Ascending aorta (tissue), 2 donors: ENCODE data around the gene NCBP1. TPM values are rescaled to one million over a fixed set of nuclear protein-coding genes. Genes with fewer than 3 reads are reported as not detected.

Source experiments
- DNase-seq, 2 donors: peaks; one replicate each; pipeline ENCODE4 v3.0.0-alpha.2; 2019; ENCODE audit warnings: low spot score in 2 of 2
- H3K27ac ChIP-seq, 2 donors: fragments of 200-600 bp; sonication (generic); one replicate each; pipeline ENCODE4 v1.5.1; 2016 to 2017; ENCODE audit warnings: mild to moderate bottlenecking in 1 of 2
- H3K27me3 ChIP-seq: fragments of 200-600 bp; sonication (generic); one replicate; pipeline ENCODE4 v1.5.1; 2017
- H3K36me3 ChIP-seq, 2 donors: fragments of 200-600 bp; sonication (generic); one replicate each; pipeline ENCODE4 v1.5.1; 2016
- H3K4me1 ChIP-seq, 2 donors: fragments of 200-600 bp; sonication (generic); one replicate each; pipeline ENCODE4 v1.5.1; 2016 to 2017; ENCODE audit warnings: mild to moderate bottlenecking in 1 of 2
- H3K4me3 ChIP-seq, 2 donors: fragments of 200-600 bp; sonication (generic); one replicate each; pipeline ENCODE4 v1.5.1; 2016 to 2017; ENCODE audit warnings: mild to moderate bottlenecking in 1 of 2
- H3K9me3 ChIP-seq, 2 donors: fragments of 200-600 bp; sonication (generic); one replicate each; pipeline ENCODE4 v1.5.1; 2016
- intact Hi-C: fragments of 100-400 bp; cut with DNase I; formaldehyde crosslinking; loops from one replicate; pipeline ENCODE4 v1.15.1; 2023
- total RNA-seq: library from RNA; depleted of rRNA; stranded (reverse); fragments of >200 nt; gene quantifications from one replicate; pipeline ENCODE4 v1.1.0, GENCODE V29; 2016
- TF ChIP-seq, protein P1 (sequence below), 3 experiments: fragments of 200-600 bp in 2 of 3; fragments of 450-650 bp in 1 of 3; sonication (generic) in 2 of 3; IDR thresholded peaks; one replicate each; pipeline ENCODE4 v1.5.1; 2016 to 2019; ENCODE audit warnings: antibody characterized with exemption in 3 of 3, mild to moderate bottlenecking in 1 of 3, moderate library complexity in 1 of 3

Gene NCBP1
- total RNA-seq, 1 donor from 2014 or later: 5.1 TPM

DNA sequence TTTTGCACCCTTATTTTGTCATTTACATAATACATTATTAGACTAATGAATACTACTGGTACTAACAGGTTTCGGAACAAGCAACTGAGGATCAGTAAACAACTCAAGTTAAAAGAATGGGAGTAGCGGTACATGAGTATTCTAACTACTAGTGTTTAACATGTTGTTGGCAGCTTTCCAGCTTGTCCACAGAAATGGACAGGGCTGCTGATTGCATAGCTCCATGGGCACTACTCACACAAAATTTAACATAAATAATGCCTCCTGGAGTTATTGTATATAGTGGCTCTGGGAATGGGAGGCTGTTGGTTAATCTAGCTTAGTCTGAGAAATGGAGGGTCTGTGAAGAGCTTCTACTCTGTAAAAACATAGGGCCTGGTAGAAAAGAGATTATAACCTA, 6.7 kb downstream of the NCBP1 start:
- no peak overlapping the region for H3K4me3 ChIP-seq
- DNase-seq: no peak
- no peaks in the 10 kb centered on the region for H3K27me3 ChIP-seq
- H3K36me3 ChIP-seq: peaks cover 19 to 36% of the 10 kb centered on the region in 2 donors
- H3K27ac ChIP-seq: no peak overlapping the region
- H3K9me3 ChIP-seq: no peaks in the 10 kb centered on the region
- TF ChIP-seq, protein P1, sequence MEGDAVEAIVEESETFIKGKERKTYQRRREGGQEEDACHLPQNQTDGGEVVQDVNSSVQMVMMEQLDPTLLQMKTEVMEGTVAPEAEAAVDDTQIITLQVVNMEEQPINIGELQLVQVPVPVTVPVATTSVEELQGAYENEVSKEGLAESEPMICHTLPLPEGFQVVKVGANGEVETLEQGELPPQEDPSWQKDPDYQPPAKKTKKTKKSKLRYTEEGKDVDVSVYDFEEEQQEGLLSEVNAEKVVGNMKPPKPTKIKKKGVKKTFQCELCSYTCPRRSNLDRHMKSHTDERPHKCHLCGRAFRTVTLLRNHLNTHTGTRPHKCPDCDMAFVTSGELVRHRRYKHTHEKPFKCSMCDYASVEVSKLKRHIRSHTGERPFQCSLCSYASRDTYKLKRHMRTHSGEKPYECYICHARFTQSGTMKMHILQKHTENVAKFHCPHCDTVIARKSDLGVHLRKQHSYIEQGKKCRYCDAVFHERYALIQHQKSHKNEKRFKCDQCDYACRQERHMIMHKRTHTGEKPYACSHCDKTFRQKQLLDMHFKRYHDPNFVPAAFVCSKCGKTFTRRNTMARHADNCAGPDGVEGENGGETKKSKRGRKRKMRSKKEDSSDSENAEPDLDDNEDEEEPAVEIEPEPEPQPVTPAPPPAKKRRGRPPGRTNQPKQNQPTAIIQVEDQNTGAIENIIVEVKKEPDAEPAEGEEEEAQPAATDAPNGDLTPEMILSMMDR (IDR thresholded peaks at IDR 0.05): no peak
- peaks cover 7 to 12% of the 10 kb centered on the region in 2 donors for H3K4me1 ChIP-seq
- intact Hi-C loops: no loop called here

DNA sequence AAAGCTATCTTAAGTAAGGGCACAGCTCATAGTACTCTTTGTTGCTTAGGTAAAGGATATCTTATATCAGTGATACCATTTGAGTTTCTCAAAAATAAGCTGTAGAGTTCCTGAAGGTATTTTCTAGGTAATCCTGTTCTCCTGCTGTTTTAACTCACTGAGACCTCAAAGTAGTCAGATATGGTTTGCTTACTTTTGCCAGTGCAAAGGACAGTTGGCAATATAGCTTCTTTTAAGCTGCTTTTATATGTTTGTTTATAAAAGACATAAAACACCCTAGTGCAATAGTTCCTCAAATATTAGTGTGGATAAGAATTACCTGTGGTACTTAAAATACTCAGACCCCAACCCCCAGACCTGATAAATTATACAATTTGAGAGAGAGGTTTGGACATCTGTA, 12.1 kb downstream of the NCBP1 start:
- TF ChIP-seq, protein P1 (IDR thresholded peaks at IDR 0.05): no peak
- Histone ChIP-seq H3K36me3 (peaks cover 36 to 77% of the 10 kb centered on the region in 2 donors), H3K27ac (no peak overlapping the region), H3K4me3 (no peak overlapping the region), H3K27me3 (no peaks in the 10 kb centered on the region), H3K9me3 (no peaks in the 10 kb centered on the region), H3K4me1 (no peaks in the 10 kb centered on the region)
- DNase-seq: no peak
- intact Hi-C loops: no loop called here

DNA sequence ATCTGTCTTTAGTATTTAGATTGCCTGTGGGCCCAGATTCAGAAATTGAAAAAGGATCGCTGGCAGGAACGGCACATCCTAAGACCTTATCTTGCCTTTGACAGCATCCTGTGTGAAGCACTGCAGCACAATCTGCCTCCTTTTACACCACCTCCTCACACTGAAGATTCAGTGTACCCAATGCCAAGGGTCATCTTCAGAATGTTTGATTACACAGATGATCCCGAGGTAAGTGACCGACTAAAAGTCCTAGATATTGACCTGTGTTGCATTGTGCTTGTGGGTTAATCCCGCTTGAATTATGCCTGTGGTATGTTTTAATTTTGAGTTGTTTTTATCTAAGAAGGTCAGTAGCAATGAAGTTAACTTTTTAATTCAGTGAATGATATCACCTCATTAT, 14.4 kb downstream of the NCBP1 start:
- Histone ChIP-seq H3K27me3 (no peaks in the 10 kb centered on the region), H3K4me3 (no peak overlapping the region), H3K27ac (no peak overlapping the region), H3K36me3 (peaks cover 35 to 73% of the 10 kb centered on the region in 2 donors), H3K9me3 (no peaks in the 10 kb centered on the region), H3K4me1 (peaks cover 0 to 4% of the 10 kb centered on the region in 2 donors)
- intact Hi-C loops: no loop called here
- DNase-seq: no peak
- TF ChIP-seq, protein P1 (IDR thresholded peaks at IDR 0.05): no peak

DNA sequence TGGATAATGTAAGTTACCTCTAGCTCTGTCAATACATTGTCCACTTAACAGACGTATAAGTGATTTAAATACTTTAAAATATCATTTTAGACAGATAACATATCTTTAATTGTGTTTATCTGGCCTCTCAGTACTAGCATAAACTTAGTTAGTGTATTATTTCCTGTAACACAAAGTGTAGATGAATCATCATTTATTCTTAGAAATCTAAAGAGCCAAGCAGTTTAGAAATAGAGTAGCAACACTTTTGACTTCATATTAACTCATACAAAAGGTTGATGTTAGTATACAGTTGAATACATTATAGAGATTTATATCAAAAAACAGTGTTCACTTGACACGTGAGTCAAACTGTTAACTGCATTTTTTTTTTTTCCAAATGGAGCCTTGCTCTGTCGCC, 18.0 kb downstream of the NCBP1 start:
- TF ChIP-seq, protein P1 (IDR thresholded peaks at IDR 0.05): no peak
- H3K27ac ChIP-seq: peak overlapping the region in 1 of 2 donors; percentile 27
- intact Hi-C loops: no loop called here
- no peaks in the 10 kb centered on the region for H3K9me3 ChIP-seq
- H3K4me1 ChIP-seq: peaks cover 0 to 4% of the 10 kb centered on the region in 2 donors
- H3K36me3 ChIP-seq: peaks cover 38 to 71% of the 10 kb centered on the region in 2 donors
- H3K4me3 ChIP-seq: no peak overlapping the region
- H3K27me3 ChIP-seq: no peaks in the 10 kb centered on the region
- DNase-seq: no peak

DNA sequence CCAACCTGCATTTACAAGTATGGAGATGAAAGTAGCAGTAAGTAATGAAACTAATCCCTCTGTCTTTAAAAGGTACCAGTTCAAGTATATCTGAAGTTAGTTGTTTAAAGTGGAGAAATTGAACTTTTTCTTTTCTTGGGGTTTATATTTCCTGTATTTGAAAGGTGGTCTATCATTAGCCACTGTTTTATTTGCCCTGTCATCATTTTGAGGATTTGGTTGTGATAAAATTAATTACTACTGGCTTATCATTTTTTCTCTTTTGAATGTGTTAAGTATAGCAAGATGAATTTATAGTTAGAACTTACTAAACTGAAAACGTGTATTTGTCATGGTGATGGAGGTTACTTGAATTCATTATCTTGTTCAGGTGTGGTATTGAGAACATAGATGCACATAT, 25.1 kb downstream of the NCBP1 start:
- Histone ChIP-seq H3K27ac (no peak overlapping the region), H3K4me1 (no peaks in the 10 kb centered on the region), H3K36me3 (peaks cover 52 to 88% of the 10 kb centered on the region in 2 donors), H3K27me3 (no peaks in the 10 kb centered on the region), H3K9me3 (no peaks in the 10 kb centered on the region), H3K4me3 (no peak overlapping the region)
- DNase-seq: no peak
- intact Hi-C loops: no loop called here
- TF ChIP-seq, protein P1 (IDR thresholded peaks at IDR 0.05): no peak

DNA sequence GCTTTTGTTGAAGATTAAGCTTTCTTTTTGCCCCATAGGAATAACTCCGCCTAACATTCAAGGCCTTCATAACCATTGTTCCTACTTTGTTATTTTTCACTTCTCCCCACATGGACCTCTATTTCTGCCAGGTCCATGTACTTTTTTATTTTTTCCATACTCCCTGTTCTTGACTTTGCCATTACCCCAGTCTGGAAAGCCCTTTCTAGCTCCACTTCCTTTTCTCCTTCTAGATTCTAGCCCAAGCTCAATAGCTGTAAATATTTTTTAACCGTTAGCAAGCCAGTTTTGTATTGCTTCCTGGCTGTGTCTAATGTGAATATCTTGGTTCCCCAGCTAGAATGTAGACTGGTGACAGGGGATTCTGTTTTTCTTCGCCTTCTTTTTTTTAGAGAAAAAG, 26.1 kb downstream of the NCBP1 start:
- H3K27ac ChIP-seq: peak overlapping the region; percentile 42 to 56

More for the DNA sequence above, 26.1 kb downstream of the NCBP1 start:
- Histone ChIP-seq H3K36me3 (peaks cover 49 to 88% of the 10 kb centered on the region in 2 donors), H3K9me3 (no peaks in the 10 kb centered on the region), H3K4me1 (no peaks in the 10 kb centered on the region), H3K27me3 (no peaks in the 10 kb centered on the region), H3K4me3 (no peak overlapping the region)
- DNase-seq: no peak
- intact Hi-C loops: no loop called here
- TF ChIP-seq, protein P1 (IDR thresholded peaks at IDR 0.05): no peak
